NCI-H128 (cell line): Measurements from ENCODE around the gene TRIM7.
"Not testable (repeated sequence)": the region's sequence is repeated elsewhere in the genome, so short reads cannot be mapped to it uniquely, and the experiment has no call there.

Experiments
- DNase-seq: peaks from one replicate; lab custom pipeline; 2025; ENCODE audit not compliant: unreplicated experiment; lab: John Stamatoyannopoulos, UW

Gene TRIM7

DNA sequence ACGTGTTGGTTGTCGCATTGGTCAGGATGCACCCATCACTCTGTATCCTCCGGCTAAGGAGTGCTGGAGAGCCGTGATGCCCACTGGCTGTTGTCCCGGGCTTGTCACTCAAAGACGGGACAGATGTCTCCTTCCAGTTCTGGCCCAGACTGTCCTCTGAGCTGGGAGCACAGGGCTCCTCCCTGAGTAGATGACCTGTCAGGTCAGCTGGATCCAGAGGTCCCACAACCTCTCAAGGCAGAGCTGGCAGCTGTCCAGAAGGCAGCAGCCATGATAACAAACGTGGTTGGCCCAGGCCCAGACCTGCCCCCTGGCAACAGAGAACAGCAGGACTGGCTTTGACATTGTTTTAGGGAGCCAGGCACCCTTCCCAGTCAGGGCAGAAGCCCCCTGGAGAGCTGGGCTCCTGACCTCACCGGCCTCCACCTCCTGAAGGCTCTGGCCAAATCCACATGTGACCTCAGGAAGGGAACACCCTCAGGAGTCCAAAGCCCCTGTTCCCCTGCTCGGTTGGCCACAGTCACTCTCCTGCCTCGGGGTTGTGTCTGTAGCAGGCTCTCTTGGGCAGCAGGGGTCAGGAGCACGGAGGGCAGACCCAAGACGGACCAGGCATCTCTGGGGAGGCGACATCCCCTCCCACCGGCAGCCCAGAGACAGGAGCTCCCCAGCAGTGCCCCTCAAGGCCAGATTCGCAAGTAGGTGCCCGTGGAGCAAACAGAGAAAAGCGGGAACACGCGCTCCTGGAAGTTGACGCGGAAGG is 10.3 kb downstream of the TRIM7 start:
- no peak for DNase-seq

DNA sequence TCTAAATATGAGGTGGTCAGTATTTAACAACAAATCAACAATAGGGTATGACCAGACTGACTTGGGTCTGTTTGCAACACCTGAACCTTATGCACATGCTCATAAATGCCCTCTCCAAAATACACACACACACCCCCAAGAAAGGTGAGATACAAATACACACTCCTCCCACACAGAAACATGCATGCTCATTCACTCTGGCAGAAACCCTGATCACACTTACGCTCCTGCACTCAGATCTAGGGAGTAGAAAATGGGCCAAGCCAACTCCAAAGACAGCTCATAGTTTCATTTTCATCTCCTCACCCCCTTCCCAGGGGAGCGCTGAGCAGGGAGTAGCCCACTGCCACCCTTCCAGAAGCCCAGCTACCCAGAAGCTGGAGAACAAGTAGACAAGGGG is 11.3 kb downstream of the TRIM7 start:
- DNase-seq, result no peak

DNA sequence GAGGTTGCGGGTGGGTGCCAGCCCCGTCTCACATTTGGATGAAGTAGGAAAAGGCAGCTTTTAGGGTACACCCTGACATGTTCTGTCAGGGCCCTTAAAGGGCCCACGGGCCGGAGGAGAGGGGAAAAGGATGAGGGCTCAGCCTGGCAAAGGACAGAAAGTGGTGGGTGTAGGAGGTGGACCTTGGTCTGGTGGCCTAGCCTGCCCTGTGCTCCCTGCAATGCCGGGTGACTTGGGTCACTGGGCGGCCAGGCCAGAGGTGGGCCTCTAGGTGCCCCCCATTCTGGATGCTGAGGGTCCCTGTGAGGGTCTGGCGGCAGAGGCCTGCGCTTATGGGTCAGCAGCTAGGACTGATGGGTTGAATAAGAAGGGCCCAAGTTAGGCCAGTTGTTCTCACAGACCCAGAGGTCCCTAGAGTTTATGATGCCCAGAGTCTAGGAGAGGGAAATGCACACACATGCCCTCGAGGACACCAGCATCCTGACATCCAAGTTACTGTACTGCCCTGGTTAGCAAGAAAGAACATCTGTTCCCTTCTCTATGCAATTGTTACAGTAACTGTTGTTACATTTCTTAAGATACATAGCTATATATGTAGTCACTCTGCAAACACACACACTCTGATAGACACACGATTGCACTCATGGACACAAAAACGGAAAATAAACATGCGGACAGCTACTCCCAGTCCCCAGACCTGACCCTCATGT is 12.5 kb downstream of the TRIM7 start:
- DNase-seq, result no peak

- DNase-seq, result no peak
Observed at GRCh38 chr5:181191526-181192336, 13.3 kb downstream of the TRIM7 start.

DNA sequence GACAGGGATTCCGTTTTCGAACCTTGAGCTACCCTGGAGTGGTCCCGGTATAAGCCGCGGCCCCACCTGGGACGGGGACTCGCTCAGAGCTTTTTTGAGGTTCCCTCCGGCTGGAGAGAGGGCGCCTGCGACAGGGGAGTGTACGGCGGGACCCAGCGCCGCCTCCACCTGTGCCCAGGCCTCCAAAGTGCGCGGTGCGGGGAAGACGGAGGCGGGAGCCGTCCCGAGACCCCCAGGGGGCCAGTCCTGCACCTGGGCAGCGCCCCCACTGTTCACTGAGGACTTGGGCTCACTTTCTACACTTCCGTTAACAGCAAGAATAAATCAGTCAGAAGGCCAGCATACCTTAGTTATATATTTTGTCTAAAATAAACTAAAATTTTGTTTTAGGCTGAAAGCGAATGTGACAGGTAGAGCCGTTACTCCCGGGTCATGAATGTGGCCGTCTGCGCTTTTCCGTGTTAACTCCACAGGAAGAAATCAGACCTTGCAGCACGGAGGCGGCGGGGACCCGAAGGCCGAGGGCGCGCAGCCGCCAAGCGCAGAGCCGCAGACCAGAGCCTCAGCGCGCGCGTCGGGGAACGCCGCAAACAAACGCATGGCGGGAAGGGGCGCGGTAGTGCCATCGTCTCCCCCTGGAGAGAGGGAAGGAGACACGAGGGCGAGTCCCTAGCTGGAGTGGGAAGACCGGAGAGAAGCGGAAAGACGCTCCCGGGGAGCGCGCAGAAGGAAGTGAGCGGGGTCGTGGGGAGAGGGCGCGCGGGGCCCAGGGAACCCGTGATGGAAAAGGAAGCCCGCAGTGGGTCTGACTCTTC is 14.1 kb downstream of the TRIM7 start:
- DNase-seq, result no peak

GRCh38 chr5:181189962-181190710 is 14.9 kb downstream of the TRIM7 start:
- DNase-seq, result no peak

GRCh38 chr5:181189363-181189961 is 15.5 kb downstream of the TRIM7 start:
- no peak for DNase-seq

DNA sequence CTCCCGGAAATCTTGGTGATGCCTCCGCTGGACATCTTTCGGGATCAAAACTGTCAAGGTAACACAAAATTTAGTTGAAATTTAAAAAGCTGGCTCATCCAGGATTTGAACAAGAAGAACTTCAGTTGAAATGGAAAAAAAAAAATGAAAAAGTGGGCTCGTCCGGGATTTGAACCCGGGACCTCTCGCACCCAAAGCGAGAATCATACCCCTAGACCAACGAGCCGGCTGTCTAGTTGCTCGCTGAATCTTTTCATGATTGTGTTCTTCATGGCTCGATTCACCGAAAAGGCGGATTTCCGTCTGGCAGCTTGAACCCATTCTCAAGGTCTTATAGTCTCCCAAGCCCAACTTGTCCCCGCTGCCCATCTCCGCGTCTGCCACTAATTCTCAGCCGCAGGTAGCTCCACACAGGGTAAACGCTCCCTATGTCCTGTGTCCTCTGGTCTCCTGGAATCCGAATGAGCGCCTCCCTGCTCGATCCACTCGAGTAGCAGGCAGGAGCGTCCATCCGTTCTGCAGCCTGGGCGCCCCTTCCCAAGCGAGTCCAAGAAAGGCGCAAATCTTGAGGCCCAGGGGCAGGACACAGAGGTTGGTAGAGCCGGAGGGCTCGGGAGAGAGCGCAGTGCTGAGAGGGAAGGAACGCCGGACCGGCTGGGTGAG is 16.2 kb downstream of the TRIM7 start:
- no peak for DNase-seq

DNA sequence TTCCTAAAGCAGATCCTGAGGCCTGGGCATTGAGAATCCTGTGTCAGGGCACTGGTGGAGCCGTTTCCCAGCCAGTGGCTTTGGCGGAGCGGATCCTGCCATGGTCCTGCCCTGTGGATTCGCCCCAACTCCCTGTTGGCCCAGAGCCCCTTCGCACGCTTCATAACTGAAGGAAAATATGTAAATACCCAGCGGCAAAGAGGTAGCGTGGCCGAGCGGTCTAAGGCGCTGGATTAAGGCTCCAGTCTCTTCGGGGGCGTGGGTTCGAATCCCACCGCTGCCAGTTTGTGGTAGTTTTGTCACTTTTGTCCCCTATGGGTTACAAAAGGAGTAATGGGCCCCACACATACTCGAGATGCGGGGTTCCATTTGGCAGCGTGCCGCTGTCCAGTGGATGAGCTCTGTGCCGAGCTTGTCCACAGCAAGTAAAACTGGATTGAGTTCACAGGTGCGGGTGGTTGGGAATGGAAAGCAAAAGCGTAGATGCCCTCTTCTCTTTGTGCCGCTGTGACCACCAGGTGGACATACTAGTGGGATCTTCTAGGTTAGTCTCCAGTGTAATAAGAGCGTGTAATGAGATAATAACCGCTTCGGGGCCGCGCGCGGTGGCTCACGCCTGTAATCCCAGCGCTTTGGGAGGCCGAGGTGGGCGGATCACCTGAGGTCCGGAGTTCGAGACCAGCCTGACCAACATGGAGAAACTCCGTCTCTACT is 17.3 kb downstream of the TRIM7 start:
- no peak for DNase-seq

- DNase-seq, result no peak
Observed at GRCh38 chr5:181186986-181187499, 18.0 kb downstream of the TRIM7 start.

- no peak for DNase-seq
Observed at GRCh38 chr5:181186022-181186421, 19.0 kb downstream of the TRIM7 start.

DNA sequence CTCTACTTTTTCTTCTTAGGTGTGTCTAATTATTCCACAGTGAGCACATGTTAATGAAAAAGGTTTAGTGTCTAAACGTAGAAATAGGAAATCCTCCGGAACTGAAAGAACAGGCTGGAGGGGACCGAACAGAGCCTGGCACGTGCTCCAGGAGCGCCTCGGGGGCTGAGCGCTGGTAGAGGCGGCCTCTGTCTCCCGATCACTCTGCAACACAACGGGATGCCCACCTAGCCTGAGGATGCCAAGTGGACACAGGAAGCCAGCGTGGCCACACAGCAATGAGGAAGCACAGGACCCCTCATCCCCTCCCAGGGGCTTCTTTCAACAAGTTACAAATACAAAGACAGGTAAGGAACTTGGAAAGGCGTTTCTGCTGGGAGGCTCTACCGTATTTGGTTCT is 19.4 kb downstream of the TRIM7 start:
- DNase-seq, result no peak

DNA sequence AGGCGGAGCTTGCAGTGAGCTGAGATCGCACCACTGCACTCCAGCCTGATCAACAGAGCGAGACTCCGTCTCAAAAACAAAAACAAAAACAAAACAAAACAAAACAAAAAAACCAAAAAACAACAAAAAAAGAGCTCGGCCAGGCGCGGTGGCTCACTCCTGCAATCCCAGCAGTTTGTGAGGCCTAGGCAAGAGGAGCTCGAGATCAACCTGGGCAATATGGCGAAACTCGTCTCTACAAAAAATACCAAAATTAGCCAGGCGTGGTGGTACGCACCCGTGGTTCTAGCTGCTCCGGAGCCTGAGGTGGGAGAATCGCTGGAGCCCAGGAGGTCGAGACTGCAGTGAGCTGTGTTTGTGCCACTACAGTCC is 20.2 kb downstream of the TRIM7 start:
- DNase-seq, result no peak

DNA sequence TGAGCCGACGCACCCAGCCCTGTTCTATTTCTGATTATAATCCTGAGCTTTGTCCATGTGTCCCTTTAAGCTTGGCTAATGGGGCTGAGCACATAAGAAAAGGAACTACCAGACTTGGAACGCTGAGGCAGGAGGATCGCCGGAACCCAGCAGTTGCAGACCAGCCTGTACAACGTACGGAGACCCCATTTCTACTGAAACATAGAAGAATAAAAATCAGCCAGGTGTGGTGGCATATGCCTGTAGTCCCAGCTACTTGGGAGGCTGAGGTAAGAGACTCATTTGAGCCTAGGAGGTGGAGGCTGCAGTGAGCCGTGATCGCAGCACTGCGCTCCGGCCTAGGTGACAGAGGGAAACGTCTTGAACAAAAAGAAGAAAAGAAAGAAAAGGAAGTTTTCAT is 22.3 kb downstream of the TRIM7 start:
- DNase-seq, result no peak

DNA sequence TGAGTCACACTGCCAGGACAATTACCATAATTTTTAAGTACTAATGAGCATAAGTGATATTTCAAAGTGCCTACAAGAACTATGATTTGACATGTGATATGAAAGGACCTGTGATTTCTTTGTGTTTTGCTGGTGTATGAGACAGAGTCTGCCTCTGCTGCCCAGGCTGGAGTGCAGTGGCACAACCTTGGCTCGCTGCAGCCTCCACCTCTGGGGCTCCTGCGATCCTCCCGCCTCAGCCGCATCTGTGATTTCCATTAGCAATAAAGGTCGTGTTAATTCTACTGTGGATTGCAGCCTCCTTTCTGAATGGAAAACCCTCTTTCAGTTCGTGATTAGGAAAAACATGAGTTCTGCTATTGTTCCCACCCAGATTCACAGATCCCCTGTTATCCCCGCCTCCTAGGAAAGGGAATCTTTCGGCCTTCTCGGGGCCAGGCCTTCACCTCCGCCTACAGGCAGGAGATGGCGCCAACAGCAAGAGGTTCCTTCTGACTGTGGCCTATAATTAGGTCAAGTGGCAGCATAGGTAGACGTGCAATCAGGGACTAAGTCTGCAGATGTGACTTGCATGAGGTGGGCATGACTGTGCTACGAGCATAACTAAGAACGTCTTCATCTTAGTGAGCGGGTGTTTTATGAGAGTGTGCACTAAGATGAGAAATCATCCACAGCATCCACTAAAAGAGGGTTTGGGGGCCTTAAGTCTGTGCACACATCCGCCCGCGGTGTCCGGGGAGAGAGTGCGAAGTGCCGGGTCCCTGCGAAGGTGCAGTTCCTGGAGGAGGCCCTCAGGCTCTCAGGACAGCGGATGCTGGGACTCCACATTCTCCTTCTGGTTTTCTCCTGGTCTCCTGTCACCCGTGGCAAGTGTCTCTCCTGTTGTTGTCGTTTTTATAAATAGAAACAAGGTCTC is 23.1 kb downstream of the TRIM7 start:
- DNase-seq, result no peak

DNA sequence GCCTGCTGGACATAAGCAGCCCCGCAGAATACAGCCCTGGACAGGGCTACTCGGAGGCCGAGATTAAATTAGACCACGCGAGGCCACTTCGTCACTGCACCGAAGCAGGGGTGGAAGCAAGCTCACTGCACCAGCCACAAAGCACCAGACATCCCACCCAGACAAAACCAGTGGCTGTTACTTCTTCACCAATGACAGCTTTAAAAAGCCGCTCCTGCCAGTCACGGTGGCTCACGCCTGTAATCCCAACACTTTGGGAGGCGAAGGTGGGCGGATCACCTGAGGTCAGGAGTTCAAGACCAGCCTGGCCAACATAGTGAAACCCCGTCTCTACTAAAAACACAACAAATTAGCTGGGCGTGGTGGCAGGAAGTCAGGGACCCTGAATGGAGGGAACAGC is 27.4 kb downstream of the TRIM7 start:
- DNase-seq, result not testable (repeated sequence)

DNA sequence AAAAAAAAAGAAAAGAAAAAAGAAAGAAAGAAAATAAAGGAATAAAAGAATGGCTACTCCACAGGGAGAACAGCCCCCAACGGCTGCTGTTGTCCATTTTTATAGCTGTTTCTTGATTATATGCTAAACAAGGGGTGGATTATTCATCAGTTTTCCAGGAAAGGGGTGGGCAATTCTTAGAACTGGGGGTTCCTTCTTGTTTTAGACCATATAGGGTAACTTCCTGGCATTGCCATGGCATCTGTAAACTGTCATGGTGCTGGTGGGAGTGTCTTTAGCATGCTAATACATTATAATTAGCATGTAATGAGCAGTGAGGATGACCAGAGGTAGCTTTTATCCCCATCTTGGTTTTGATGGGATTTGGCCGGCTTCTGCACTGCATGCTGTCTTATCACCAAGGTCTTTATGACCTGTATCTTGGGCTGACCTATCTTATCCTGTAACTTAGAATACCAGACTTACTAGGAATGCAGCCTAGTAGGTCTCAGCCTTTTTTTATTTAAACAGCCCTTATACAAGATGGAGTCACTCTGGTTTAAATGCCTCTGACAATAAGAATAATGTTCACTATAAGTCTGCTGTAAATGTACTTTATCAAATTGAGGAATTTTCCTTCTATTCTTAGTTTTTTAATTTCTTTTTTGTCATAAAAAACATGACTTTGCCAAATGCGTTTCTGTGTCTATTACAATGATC is 28.6 kb downstream of the TRIM7 start:
- no peak for DNase-seq
